Measurements from ENCODE around the gene LRIG1. TPM values are rescaled to one million over a fixed set of nuclear protein-coding genes. Genes with fewer than 3 reads are reported as not detected.

The LRIG1 gene
- polyA plus RNA-seq, 4 donors, result 21.2 to 27.7 (median 26.2) TPM

DNA sequence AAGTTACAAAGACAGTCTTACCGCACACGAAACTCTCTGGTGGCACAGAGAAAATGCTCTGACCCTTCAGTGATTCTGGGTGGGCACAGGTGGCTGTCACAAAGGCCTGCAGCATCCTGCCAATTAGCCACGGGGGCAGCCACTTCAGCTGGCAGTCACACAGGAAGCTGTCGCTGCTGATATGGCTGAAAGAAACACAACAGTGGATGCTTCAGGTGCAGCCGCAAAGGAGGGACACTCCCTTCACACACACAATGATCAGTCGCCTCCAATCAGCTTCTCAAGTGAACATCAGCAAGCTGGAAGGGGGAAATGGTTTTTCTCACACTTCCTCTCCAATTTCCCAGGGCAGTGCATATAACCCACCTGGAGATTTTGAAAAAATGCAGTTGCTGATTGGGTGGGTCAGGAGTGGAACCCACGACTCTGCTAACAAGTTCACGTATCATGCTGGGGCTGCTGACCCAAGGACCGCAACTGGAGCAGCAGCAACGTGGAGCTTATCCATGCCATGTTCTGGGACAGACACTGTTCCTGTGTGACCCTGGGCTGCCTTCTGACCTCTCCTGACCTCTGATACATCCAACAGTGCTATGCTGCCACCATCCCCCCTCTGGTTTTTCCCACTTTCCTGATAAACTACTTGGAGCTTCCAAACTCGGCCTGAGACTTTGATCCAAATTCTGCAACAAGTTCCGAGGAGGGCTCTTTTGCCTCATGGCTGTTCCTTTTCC is 106.6 kb downstream of the LRIG1 start:
- no peak for DNase-seq (ENCODE audit: low read depth in 4 of 4, low spot score in 3 of 4)

DNA sequence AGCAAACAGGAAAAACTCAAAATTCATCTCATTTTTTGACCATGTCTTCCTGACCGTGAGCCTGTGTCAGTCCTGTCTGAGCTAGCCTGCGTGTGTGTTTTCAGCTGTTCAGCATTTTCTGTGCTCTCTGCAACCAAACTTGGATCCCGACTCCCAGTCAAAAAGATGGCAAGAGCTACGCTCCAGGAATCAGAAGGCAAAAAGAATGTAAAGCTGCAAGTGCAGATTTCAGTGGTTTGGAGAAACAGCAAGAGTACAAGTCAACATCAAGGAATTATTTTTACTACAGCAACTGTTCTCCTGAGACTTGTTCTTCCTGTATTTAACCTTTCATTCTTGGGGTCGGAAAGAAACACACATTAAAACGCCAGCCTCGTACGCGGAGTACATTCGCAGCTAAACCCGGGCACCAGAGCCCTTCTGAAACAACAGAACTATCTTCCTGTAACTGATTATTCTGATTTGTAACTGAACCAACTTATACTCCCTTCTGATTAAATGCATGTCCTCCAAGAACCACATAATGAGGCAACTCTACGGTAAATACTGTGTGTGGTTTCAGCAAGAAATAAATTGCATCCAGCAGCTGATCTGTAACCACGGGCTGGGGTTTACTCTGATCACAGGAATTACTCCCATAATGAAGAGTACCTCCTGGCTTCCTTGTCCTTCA is 107.4 kb downstream of the LRIG1 start:
- DNase-seq (ENCODE audit: low read depth in 4 of 4, low spot score in 3 of 4), result no peak

DNA sequence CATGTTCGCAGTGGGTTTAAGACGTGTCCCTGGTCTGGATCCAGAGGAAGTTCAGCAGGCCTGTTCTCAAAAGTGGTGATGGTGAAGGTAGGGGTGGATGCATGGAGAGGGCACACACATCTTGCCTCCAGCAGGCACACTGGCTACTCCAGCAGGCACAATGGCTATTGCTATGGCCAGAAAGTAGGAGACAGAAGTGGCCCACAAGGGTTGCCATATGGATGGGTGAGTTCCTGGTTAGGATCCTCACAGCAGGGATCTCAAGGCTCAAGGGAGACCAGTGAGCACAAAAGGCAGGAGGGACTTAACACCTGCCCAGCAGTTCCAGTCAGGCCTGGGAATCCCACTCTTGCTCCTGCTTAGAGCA is 107.9 kb downstream of the LRIG1 start:
- DNase-seq (ENCODE audit: low read depth in 4 of 4, low spot score in 3 of 4), result no peak

DNA sequence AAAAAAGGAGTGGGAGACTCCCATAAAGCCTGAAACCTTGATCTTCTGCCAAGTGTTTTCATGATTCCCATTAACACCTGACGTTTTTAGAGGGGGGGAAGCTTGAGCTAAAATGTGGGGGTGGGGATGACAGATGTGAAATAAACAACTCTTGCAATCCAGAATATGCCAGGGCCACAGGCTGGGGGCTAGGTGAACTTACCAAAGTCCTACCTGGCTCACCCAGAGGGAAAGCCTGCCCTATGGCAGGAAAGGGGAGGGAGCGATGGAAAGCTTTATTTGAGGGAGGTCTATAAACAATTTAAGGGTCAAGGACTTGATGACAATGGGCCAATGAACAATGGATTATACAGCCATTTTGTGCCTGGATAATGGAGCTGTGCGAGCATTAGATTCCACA is 108.3 kb downstream of the LRIG1 start:
- no peak for DNase-seq (ENCODE audit: low read depth in 4 of 4, low spot score in 3 of 4)

DNA sequence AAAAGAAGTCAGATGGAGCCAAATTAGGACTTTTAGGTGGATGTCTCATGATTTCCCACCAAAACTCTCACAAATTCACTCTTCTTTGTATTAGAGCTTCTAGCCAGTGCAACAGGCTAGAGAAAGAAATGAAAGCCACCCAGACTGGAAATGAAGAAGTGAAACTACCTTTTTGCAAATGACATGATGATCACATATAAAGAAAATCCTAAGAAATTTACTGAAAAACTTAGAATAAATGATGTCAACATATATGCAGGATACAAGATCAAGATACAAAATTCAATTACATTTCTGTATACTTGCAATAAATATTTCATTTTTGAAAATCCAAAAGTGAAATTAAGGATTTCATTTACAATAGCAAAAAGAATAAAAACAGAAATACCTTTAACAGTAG is 110.8 kb downstream of the LRIG1 start:
- DNase-seq (ENCODE audit: low read depth in 4 of 4, low spot score in 3 of 4), result no peak

DNA sequence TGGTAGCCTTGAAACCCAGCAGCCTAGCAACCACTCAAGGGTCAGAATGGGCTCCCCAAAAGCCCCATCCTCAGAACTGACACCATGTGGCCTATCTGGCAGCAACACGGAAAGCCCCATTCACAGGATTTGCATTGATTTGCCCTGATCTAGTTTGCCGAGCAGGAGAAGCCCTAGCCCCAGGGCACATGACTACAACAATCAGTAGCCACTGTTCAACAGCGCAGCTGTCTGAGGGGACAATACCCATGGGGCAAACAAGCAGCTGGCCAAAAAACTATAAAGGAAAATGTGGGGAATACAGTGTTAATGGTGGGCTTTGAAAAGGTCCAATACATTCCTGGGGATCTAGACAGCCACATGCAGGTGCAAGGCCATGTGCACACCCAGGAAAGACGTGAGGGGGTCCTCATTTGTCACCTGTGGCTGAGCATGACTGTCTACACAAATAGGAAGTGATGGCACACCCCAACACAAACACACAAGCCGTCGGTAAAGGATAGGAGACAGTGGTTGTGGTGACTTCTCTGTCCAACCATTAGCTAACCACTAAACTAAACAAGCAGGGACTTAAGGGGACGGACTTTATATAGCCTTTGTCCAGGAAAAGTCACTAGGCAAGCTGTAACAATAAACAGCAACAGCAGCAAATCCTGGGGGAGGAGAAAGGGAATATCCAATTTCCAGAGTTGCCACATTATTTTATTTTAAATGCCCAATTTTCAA is 113.7 kb downstream of the LRIG1 start:
- DNase-seq (ENCODE audit: low read depth in 4 of 4, low spot score in 3 of 4), result no peak

DNA sequence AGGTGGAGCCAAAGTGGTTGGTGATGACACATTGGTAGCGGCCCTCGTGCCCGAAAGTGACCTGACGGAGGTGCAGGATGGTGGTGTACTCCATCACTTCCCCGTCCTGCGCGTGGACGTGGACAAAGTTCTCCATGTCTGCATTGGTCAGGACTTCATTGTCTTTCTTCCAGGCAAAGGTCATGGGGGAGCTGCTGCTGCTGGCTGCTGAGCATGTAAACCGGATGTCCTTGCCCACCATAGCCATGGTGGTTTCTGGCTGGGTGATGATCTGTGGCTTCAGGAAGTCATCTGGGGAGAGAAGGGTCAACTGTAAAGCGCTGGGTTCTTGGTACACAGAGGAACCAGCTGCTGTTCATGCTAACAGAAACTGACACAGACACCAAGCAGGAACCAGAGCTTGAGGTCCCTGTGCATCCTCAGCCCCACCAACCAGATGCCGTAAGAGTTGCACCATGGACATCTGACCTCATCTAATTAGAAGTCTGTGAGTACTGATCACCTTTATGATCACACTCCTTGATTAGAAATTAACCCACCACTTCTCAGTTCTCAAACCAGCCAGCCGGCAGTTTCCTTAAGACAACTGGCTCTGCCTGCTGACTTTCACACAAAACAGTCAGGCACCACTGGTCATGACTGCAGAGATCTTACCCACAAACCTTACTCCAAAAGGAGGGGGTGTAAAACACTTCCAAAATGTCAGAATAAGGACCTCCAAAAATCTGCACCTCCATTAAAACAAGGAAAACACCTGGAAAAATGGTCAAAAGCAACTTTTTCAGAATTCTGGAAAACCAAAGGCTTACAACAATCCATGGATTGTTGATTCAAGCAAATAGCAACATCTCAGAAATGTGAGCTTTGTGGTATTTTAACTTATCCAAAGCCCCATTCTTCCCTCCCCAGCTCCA is 114.6 kb downstream of the LRIG1 start:
- no peak for DNase-seq (ENCODE audit: low read depth in 4 of 4, low spot score in 3 of 4)

DNA sequence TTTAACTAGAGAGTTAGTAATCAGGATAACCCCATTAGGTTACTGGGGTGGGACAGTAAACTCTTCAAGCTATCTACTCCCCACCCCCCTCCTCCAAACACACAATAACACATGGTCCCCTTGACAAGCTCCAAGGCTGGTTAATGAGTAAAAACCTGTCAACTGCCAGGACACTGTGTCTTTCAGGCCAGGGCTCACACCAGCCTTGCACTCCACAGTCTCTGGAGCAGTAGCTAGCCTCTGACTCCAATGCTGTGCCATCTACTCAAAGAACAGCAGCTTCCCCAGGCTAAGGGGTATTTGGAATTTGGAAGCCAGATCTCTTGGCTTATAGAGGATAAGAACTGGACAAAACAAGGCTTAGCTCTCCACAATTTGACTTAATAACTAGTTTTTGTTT is 115.8 kb downstream of the LRIG1 start:
- DNase-seq (ENCODE audit: low read depth in 4 of 4, low spot score in 3 of 4), result no peak

DNA sequence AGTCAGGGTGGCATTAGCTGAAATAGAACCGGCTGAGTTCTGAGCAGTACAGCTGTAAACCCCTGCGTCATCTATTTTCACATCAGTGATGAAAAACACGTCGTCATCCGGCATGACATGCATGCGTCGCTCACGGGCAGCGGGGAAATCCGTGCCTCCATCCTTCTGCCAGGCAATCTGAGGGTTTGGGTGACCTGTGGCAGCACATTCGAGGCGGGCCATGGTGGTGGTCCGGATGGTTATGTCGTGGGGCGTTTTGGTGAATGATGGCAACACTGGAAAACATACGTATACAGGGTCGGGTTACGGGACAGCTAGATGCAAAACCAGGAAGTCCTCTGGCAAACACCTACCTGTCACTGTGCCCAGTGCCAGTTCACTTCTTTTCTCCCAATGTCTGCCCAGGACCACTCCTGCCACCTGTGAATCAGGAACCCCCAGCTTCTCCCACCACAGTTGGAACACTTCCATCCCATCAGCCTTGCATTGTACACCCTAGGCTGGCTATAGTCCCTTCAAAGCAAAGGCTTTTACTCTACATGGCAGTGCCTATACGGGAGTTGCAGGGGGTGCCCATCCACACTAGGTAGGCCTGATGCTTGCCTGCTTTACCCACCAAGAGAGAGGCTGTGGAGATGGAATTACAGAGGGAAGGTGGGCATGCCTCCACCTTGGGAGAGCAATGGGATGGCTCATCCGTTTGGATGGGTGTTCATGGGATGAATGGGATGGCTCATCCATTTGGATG is 116.7 kb downstream of the LRIG1 start:
- no peak for DNase-seq (ENCODE audit: low read depth in 4 of 4, low spot score in 3 of 4)

DNA sequence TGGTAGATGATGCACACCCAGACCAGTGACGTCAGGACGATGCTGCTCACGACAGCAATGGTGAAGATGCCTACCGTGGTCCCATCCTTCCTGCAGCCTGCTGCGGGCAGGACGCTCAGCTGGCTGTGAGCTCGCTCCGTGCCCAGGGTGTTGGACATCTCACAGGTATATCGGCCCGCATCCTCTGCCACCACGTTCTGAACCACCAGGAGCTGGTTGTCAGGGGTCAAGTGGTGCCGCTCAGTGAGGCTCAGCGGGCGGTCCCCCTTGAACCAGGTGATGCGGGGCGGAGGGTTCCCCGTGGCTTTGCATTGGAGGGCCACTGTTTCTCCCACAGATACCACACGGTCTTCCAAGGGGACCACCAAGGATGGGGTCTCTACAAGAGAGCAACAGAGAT is 117.8 kb downstream of the LRIG1 start:
- DNase-seq (ENCODE audit: low read depth in 4 of 4, low spot score in 3 of 4), result no peak

DNA sequence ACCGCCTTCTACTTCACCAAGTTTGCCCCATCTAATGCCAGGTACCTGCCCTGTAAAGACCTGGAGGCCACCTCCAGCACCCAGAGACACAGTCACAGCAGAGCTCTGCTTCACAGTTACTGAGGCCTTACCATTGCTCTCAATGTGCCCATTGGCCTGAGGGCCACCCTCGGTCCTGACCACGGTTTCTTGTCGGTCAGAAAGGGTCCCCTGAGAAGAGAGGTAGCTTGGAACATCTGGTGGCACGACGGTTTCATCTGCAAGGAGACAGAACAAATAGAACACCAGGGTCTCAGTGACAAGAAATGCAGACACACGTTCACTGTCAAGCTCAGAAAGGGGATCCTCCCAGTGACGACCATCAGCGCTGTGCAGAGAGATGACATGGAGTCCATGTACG is 118.7 kb downstream of the LRIG1 start:
- no peak for DNase-seq (ENCODE audit: low read depth in 4 of 4, low spot score in 3 of 4)

DNA sequence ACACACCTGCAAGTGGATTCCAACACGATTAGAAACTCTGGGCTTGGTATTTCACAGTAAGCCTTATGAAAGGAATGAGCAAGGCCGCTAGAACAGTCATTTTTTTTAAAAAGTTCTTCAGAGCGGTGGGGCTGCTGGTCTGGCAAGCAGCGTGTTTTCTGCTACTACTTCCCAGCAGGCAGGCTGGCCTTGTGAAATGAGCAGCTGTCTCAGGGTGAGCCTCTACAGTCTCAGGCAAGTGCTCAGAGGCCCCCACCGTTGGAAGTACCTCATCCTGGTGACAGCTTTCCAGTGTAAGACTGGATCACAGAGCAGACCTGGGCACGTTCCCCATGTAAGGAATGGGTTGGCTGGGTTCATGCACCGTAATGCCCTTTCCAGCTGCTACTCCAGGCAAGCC is 119.2 kb downstream of the LRIG1 start:
- DNase-seq (ENCODE audit: low read depth in 4 of 4, low spot score in 3 of 4), result no peak

DNA sequence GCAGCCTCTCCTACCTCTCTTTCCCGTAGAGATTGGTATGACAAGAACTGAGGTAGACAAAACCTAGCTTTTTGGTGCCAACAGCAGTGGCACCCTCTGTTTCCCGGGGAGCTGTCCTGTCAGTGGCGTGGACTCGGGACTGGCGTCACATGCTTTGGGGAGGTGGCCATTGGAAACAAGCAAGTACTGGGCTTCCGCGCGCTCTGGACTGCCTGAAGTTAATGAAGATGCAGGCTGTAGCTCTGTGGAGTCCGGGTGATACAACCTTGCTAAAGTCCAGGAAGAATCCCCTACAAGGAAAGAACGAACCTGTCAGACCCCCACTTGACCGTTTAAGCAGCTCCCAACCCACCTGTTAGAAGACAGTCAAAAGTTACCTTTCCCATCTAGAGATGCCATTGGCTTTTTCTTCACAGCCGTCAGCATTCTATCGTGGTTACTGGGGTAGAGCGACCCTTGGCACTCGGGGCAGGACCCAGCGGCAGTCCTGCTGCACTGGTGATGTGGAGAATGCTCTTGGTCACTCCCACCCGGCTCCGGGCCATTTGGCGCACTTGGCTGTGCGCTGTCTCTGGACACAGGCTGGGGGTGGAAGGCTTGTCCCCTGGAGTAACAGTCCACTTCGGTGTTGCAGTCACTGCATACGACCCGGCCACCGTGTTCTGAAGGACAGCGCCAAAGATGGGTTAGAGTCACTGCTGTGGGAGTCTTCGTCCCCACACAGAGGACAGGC is 120.5 kb downstream of the LRIG1 start:
- no peak for DNase-seq (ENCODE audit: low read depth in 4 of 4, low spot score in 3 of 4)

DNA sequence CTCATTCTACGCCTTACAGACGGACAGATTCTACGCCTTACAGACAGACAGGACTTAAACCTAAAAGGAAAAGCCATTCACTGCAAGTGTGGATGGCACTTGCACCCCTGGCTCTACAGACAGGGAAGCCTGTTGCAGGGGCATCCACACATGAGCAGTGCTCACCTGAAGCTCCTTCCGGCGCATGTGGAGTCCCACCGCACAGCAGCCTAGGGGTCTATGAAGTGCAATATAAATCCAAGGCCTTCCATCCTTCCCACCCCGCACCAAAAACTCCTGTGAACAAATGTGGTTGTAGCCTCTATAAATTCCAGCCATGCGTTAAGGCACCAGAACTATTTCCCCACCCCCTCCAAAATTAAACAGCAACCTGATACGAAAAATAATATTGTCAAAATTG is 121.3 kb downstream of the LRIG1 start:
- no peak for DNase-seq (ENCODE audit: low read depth in 4 of 4, low spot score in 3 of 4)

DNA sequence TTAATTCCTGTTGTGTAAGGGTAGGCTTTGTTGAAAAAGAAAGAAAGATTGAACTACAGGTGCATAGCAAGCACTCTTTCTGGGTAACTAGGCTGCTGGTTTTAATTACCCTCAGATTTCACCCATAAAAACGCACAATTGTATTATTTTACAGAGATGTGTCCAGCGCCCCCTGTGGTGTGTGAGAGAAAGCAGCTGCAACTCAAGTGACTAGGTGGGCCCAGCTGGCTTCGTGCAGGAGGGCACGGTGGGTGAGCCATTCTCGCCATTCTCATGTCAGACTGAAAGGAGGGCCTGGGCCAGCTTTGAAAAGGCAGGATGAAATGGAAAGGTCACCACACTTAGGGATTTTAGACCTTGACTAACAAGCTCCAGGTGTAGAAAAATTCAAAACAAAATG is 122.6 kb downstream of the LRIG1 start:
- no peak for DNase-seq (ENCODE audit: low read depth in 4 of 4, low spot score in 3 of 4)

DNA sequence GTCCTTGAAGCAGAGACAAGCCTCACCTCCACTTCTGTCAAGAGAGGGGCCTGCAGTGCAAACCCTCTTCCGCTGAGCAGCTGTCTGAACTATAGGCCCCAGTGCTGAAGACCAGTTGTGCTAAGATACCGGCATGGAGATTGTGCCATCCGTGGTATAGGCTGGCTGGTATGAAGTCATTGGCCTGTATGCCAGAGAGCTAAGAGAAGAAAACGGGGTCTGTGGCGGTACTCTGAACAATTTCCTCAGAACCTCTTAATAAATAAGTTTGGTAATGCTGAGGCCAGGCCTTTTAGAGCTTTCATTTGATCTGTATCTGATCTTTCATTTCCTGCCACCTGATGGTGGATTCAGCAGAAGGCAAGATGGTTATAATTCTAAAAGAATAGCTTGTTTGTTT is 123.0 kb downstream of the LRIG1 start:
- DNase-seq (ENCODE audit: low read depth in 4 of 4, low spot score in 3 of 4), result no peak

DNA sequence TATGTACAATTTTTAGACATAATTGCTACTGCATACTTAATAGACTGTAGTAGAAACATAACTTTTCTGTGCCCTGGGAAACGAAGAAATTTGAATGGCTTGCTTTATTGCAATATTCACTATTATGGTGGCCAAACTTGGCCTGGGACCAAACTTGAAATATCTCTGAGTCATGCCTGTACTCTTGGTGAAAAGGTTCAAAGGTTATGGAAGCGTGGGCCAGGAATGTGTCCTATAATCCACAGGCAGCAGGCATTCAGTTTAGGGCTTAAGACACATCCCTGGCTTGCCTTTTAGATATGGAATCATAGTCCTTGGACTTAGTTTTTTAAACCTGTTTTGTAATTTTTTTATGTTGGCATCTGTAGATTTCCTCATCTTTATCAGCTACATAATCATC is 124.3 kb downstream of the LRIG1 start:
- DNase-seq (ENCODE audit: low read depth in 4 of 4, low spot score in 3 of 4), result no peak

DNA sequence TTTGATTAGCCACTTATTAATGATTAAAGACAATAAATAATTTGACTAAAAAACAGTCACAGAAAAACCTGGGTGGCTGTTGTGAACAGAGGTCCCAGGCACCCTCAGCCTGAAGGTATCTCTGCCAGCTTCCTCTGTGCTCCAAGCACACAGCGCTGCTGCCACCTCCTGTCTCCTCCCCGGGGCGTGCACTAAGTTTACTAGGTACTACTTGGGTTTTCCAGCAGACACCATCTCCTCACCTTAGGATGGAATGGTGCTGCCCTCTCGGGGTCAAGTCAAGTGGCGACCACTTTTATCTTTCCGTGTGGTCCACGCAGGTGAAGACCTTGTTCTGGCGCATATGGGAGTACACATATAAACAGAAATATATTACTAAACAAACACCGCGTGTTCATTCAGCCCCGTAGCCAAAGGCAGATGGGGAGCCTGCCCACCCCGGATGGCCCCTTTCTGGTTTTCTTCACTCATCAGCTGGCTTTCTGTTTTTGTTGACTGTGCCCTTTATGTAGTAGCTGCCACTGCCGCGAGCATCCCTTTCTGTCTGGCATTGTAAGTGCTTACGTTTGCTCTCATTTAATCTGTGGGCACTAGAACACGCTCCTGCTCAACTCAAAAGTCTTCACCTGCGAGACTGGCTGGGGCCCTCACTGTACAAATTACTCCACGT is 128.0 kb downstream of the LRIG1 start:
- no peak for DNase-seq (ENCODE audit: low read depth in 4 of 4, low spot score in 3 of 4)

DNA sequence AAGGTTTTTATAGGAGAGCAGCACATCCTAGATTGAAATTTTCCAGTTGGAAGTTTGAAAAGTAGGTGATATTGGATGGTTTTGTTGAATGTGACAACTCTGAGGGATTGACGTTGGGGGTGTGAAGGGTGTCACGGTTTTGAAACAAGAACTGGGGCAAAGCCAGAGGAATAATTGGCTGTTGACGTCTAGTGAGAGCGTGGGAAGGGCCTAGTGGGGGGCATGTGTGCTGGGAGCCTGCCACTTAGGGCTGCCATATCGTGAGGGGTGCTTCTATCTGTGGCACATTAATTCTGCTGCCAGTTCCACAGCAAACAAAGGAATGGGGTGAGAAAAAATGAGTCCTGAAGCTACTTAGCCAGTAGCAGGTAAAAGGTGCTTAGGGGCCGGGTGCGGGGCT is 129.4 kb downstream of the LRIG1 start:
- no peak for DNase-seq (ENCODE audit: low read depth in 4 of 4, low spot score in 3 of 4)
